ENCODE data around the gene ANXA6. TPM values are rescaled to one million over a fixed set of nuclear protein-coding genes. Genes with fewer than 3 reads are reported as not detected.
A peak's percentile ranks its signal among the peaks of the same experiment; 100 is the strongest.

Gene ANXA6
- total RNA-seq, 4 donors from 2014 or later = 91.6 to 164 (median 142) TPM

DNA sequence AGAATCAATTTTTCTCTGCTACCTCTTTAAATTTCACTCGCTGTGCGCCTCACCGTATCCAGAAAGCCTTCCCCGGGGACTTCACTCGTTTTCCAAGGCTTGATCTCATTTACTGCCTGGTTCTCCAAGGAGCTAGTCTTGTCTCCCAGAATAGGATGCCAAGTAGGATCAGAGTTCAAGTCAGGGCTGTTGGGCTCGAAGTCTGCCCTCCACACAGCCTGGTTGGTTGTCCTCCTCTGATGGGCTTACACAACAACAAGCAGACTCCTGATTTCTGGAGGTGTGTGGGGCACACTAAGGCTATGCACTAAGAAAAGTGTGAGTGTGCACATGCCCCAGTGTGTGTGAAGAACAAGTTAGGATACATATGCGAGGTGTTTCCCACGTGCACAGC lies 62.7 kb downstream of the ANXA6 start:
- in situ Hi-C loops (cut with MboI; ENCODE audit: low sequenced_read_pairs in 4 of 4) (loop anchor here in 1 of 4 donors (10.0 kb wide), 1 partner anchor 90 kb away; no protein-coding TSS in a partner anchor), intact Hi-C loops (cut with DNase I; ENCODE audit: low total_unique reads) (no loop called here)
- Histone ChIP-seq H3K9me3 (no peaks in the 10 kb centered on the region), H3K27ac (peak overlapping the region; percentile 70 to 73 (median 72)), H3K36me3 (no peaks in the 10 kb centered on the region), H3K4me1 (peaks cover 31 to 43% of the 10 kb centered on the region in 2 donors), H3K4me3 (no peak overlapping the region), H3K27me3 (no peaks in the 10 kb centered on the region)
- ATAC-seq (no peak), DNase-seq (peak in 1 of 2 donors; percentile 43)
- TF ChIP-seq POLR2A (IDR thresholded peaks at IDR 0.05) = no peak
- TF ChIP-seq, protein P1, sequence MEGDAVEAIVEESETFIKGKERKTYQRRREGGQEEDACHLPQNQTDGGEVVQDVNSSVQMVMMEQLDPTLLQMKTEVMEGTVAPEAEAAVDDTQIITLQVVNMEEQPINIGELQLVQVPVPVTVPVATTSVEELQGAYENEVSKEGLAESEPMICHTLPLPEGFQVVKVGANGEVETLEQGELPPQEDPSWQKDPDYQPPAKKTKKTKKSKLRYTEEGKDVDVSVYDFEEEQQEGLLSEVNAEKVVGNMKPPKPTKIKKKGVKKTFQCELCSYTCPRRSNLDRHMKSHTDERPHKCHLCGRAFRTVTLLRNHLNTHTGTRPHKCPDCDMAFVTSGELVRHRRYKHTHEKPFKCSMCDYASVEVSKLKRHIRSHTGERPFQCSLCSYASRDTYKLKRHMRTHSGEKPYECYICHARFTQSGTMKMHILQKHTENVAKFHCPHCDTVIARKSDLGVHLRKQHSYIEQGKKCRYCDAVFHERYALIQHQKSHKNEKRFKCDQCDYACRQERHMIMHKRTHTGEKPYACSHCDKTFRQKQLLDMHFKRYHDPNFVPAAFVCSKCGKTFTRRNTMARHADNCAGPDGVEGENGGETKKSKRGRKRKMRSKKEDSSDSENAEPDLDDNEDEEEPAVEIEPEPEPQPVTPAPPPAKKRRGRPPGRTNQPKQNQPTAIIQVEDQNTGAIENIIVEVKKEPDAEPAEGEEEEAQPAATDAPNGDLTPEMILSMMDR (IDR thresholded peaks at IDR 0.05 in 4 of 5, conservative IDR thresholded peaks at IDR 0.05 in 1 of 5) = no peak

DNA sequence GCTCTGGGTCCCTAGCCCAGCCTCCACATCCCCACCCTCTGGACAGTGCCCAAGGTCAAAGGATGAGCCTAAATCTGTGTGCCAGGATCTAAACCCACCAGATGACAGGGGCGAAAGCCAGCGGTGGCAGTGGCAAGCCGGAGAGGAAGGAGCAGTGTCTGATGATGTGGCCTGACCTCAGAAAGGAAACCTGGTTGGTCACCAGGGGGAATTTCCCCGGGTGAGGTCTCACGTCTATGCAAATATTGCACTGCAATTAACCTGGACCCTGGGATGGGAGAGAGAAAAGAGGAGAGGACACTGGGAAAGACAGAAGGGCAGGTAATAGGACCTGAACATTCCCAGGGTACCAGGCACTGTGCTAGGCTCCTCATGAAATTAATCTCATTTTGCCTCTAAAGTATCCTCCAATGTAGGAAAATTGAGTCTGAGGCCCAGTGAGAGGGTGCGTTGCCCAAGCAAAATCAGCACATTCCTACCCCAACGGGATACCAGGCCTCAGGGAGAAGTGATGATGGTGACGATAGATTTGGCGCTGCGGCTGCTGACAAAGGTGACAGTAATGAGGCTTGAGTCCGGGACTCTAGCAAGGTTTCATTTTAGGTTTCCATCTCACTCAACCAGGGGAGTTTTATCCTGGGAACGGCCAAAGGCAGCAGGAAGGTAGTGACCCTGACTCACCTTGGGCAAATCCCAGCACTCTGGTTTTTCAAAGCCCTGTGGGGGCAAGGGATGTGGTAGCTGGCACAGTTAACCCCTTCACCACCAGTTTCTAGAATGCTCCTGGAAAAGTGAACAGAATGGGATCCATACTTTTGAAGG lies 63.3 kb downstream of the ANXA6 start:
- peak overlapping the region; percentile 70 to 73 (median 72) for H3K27ac ChIP-seq
- H3K4me1 ChIP-seq = peaks cover 31 to 37% of the 10 kb centered on the region in 2 donors
- TF ChIP-seq POLR2A (IDR thresholded peaks at IDR 0.05) = no peak
- TF ChIP-seq, protein P1 (IDR thresholded peaks at IDR 0.05 in 4 of 5, conservative IDR thresholded peaks at IDR 0.05 in 1 of 5) = no peak
- H3K4me3 ChIP-seq = no peak overlapping the region
- ATAC-seq (no peak), DNase-seq (no peak)
- H3K27me3 ChIP-seq = no peaks in the 10 kb centered on the region
- in situ Hi-C loops (cut with MboI; ENCODE audit: low sequenced_read_pairs in 4 of 4) = loop anchor here in 1 of 4 donors (10.0 kb wide), 1 partner anchor 89 kb away; no protein-coding TSS in a partner anchor
- H3K36me3 ChIP-seq = no peaks in the 10 kb centered on the region
- intact Hi-C loops (cut with DNase I; ENCODE audit: low total_unique reads) = no loop called here
- no peaks in the 10 kb centered on the region for H3K9me3 ChIP-seq

DNA sequence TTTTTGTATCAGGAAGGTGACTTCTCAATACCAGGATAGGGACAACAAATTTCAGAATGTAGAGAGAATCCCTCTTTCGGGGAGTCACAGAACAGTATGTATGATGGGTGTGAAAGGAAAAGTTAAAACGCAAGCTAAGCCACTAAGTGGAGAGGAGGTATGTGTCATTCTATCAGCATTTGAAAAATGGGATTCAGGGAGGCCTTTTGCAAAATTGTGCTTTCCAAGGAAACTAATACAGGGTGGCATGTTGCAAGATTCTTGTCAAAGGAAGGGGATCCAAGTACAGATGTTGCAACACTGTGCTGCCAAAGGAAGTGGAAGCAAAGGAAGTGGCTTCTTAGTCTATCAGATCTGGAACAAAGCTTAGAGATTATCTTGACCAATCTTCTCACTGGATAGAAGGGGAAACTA lies 64.1 kb downstream of the ANXA6 start:
- H3K27ac ChIP-seq = peak overlapping the region; percentile 70 to 73 (median 72)
- peak; percentile 66 to 77 for DNase-seq
- no peak overlapping the region for H3K4me3 ChIP-seq
- H3K4me1 ChIP-seq = peaks cover 31 to 37% of the 10 kb centered on the region in 2 donors
- ATAC-seq = peak; percentile 83 to 88
- TF ChIP-seq, protein P1 (IDR thresholded peaks at IDR 0.05 in 4 of 5, conservative IDR thresholded peaks at IDR 0.05 in 1 of 5) = no peak
- no peak for TF ChIP-seq POLR2A (IDR thresholded peaks at IDR 0.05)
- in situ Hi-C loops (cut with MboI; ENCODE audit: low sequenced_read_pairs in 4 of 4) = loop anchor here in 1 of 4 donors (10.0 kb wide), 1 partner anchor 89 kb away; no protein-coding TSS in a partner anchor
- H3K27me3 ChIP-seq = no peaks in the 10 kb centered on the region
- no peaks in the 10 kb centered on the region for H3K9me3 ChIP-seq
- H3K36me3 ChIP-seq = no peaks in the 10 kb centered on the region
- intact Hi-C loops (cut with DNase I; ENCODE audit: low total_unique reads) = no loop called here

DNA sequence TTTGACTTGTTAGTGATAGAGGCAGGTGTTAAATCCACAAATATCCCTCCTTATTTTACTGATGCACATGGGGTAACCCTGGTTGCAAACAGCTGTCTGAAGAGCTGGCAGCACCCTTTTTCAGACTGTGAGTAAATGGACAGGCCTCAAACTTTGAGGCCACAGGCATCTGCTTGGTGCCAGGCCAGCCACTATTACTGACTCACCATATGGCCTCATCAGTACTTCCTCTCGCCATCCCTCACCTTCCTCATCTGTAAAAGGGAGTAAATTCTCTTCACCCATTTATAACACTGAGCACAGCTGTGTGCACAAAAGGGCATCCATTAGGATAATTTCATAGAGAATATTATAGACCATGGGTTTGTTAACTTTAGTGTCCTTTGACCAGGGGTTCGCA lies 64.8 kb downstream of the ANXA6 start:
- ATAC-seq (peak; percentile 86 to 94), DNase-seq (peak; percentile 81)
- intact Hi-C loops (cut with DNase I; ENCODE audit: low total_unique reads) (no loop called here), in situ Hi-C loops (cut with MboI; ENCODE audit: low sequenced_read_pairs in 4 of 4) (loop anchor here in 1 of 4 donors (10.0 kb wide), 1 partner anchor 88 kb away; no protein-coding TSS in a partner anchor)
- no peaks in the 10 kb centered on the region for H3K9me3 ChIP-seq
- peaks cover 31 to 37% of the 10 kb centered on the region in 2 donors for H3K4me1 ChIP-seq
- H3K36me3 ChIP-seq = no peaks in the 10 kb centered on the region
- no peaks in the 10 kb centered on the region for H3K27me3 ChIP-seq
- no peak overlapping the region for H3K4me3 ChIP-seq
- H3K27ac ChIP-seq = peak overlapping the region; percentile 44 to 73 (median 72)
- TF ChIP-seq, protein P1 (IDR thresholded peaks at IDR 0.05 in 4 of 5, conservative IDR thresholded peaks at IDR 0.05 in 1 of 5) = no peak
- TF ChIP-seq POLR2A (IDR thresholded peaks at IDR 0.05) = no peak

All from gastrocnemius medialis (tissue), 4 donors.